Esophagus squamous epithelium (tissue), 4 donors: ENCODE data around the gene METTL25.

ENCODE experiments used
- CTCF ChIP-seq, 6 experiments: fragments of 450-650 bp in 4 of 6; fragments of 200-600 bp in 2 of 6; sonication (generic) in 2 of 6; IDR thresholded peaks; one replicate each; pipeline ENCODE4 v1.5.1; 2016 to 2019; ENCODE audit warnings: antibody characterized with exemption in 6 of 6, mild to moderate bottlenecking in 4 of 6, moderate library complexity in 4 of 6
- POLR2A ChIP-seq, 4 donors: fragments of 450-650 bp; IDR thresholded peaks; one replicate each; pipeline ENCODE4 v1.6.1; 2017; ENCODE audit warnings: antibody characterized with exemption in 4 of 4, mild to moderate bottlenecking in 4 of 4, moderate library complexity in 3 of 4

GRCh38 chr12:82525616-82526015, 167.3 kb downstream of the METTL25 start:
- no peak for TF ChIP-seq CTCF (IDR thresholded peaks at IDR 0.05)
- no peak for TF ChIP-seq POLR2A (IDR thresholded peaks at IDR 0.05)
